Measurements from ENCODE around the gene NUTM2G. TPM values are rescaled to one million over a fixed set of nuclear protein-coding genes. Genes with fewer than 3 reads are reported as not detected.
"Not testable (repeated sequence)": the region's sequence is repeated elsewhere in the genome, so short reads cannot be mapped to it uniquely, and the experiment has no call there.

The NUTM2G gene
- total and polyA plus RNA-seq, 9 of the 15 experiments (the other 6 are each of a cell fraction or from before 2014, with no cell fraction given), result 0.03 TPM; not detected in 7

GRCh38 chr9:96935401-96935800 is 6.8 kb downstream of the NUTM2G start:
- POLR2A ChIA-PET; in situ Hi-C loops (cut with MboI); H3K9ac ChIP-seq (ENCODE audit: insufficient read depth in 1 of 2, low read depth in 2 of 2, low read length in 2 of 2); H3K36me3 ChIP-seq (ENCODE audit: control insufficient read depth, insufficient read depth, low read length); FAIRE-seq; H3K4me2 ChIP-seq (ENCODE audit: insufficient read depth, low read length); H3K79me2 ChIP-seq (ENCODE audit: control insufficient read depth, insufficient read depth, low read length); CTCF ChIA-PET (ENCODE audit: low intra/inter-chr PET ratio); H4K20me1 ChIP-seq (replicated peaks; ENCODE audit: control insufficient read depth, insufficient read depth, low read length); H3K4me3 ChIP-seq; H3K27me3 ChIP-seq (ENCODE audit: control insufficient read depth in 2 of 2, insufficient read depth in 2 of 2, low read length in 2 of 2); H3K9me3 ChIP-seq (replicated peaks; ENCODE audit: control insufficient read depth, insufficient read depth, low read depth, low read length); BruUV-seq (replicated peaks); ATAC-seq; H3K9me1 ChIP-seq (ENCODE audit: control insufficient read depth, insufficient read depth, low read length); H3K27ac ChIP-seq (ENCODE audit: extremely low read depth, low read depth, low read length); H3K4me1 ChIP-seq (replicated peaks in 1 of 2; ENCODE audit: control insufficient read depth in 2 of 2, insufficient read depth in 2 of 2, low read length in 2 of 2); intact Hi-C loops (cut with micrococcal nuclease); H2AFZ ChIP-seq (ENCODE audit: low read depth, low read length): not testable (repeated sequence)
- TF ChIP-seq ZBTB33 (CRISPR knock-in tag; IDR thresholded peaks at IDR 0.05), result 0 out of 2 replicates have a peak, but pooled peaks have one; percentile 12
- TF ChIP-seq POLR2G (IDR thresholded peaks at IDR 0.05; ENCODE audit: low read depth, low read length), result 0 out of 2 replicates have a peak, but pooled peaks have one; percentile 40
- DNase-seq (ENCODE audit: extremely low read depth in 1 of 4, low spot score in 3 of 4), result peak in 1 of 4 experiments; percentile 1
- WGBS (ENCODE audit: insufficient coverage, low coverage, missing lambda C conversion rate), result 82% methylated on average over 12 of the region's 15 CpGs

GRCh38 chr9:96937442-96937841 is 8.8 kb downstream of the NUTM2G start:
- H3K27ac ChIP-seq (ENCODE audit: extremely low read depth, low read depth, low read length); BruUV-seq (replicated peaks); intact Hi-C loops (cut with micrococcal nuclease); in situ Hi-C loops (cut with MboI); H3K36me3 ChIP-seq (ENCODE audit: control insufficient read depth, insufficient read depth, low read length); H3K4me2 ChIP-seq (ENCODE audit: insufficient read depth, low read length); ATAC-seq; H3K9ac ChIP-seq (ENCODE audit: insufficient read depth in 1 of 2, low read depth in 2 of 2, low read length in 2 of 2); H2AFZ ChIP-seq (ENCODE audit: low read depth, low read length); H3K4me3 ChIP-seq; H3K9me3 ChIP-seq (replicated peaks; ENCODE audit: control insufficient read depth, insufficient read depth, low read depth, low read length); POLR2A ChIA-PET; H3K4me1 ChIP-seq (replicated peaks in 1 of 2; ENCODE audit: control insufficient read depth in 2 of 2, insufficient read depth in 2 of 2, low read length in 2 of 2); H4K20me1 ChIP-seq (replicated peaks; ENCODE audit: control insufficient read depth, insufficient read depth, low read length); H3K79me2 ChIP-seq (ENCODE audit: control insufficient read depth, insufficient read depth, low read length); CTCF ChIA-PET (ENCODE audit: low intra/inter-chr PET ratio); H3K27me3 ChIP-seq (ENCODE audit: control insufficient read depth in 2 of 2, insufficient read depth in 2 of 2, low read length in 2 of 2); H3K9me1 ChIP-seq (ENCODE audit: control insufficient read depth, insufficient read depth, low read length); DNase-seq (ENCODE audit: extremely low read depth in 1 of 4, low spot score in 3 of 4): not testable (repeated sequence)
- TF ChIP-seq SUPT5H (IDR thresholded peaks at IDR 0.05), result peak; percentile 65
- TF ChIP-seq NFIC (IDR thresholded peaks at IDR 0.05), result peak; percentile 36
- TF ChIP-seq POLR2B (IDR thresholded peaks at IDR 0.05; ENCODE audit: low read depth, partially characterized antibody), result peak; percentile 49
- 0 out of 2 replicates have a peak, but pooled peaks have one; percentile 23 for TF ChIP-seq HBP1 (CRISPR knock-in tag; IDR thresholded peaks at IDR 0.05)
- peak; percentile 76; the same call in 1 of the 2 replicates for TF ChIP-seq THRB (CRISPR knock-in tag; conservative IDR thresholded peaks at IDR 0.05)
- TF ChIP-seq POLR2A (conservative IDR thresholded peaks at IDR 0.05), result peak; percentile 55; the same call in 1 of the 2 replicates
- FAIRE-seq, result peak; percentile 81
- WGBS (ENCODE audit: insufficient coverage, low coverage, missing lambda C conversion rate), result 96% methylated on average over 2 of the region's 3 CpGs
